Putamen (tissue), 1 donor: ENCODE results near the gene HAND1.
"Not testable (repeated sequence)": the region's sequence is repeated elsewhere in the genome, so short reads cannot be mapped to it uniquely, and the experiment has no call there.

ENCODE experiments used
- DNase-seq: peaks from one replicate; pipeline ENCODE4 v3.0.0-alpha.2; 2016; ENCODE audit warnings: low spot score

The HAND1 gene

GRCh38 chr5:154478224-154478565 is at the start of gene HAND1:
HAND1 (minus strand) TSS chr5:154478227; CDS start chr5:154478008, 219 bp downstream.
- no peak for DNase-seq

- no peak for DNase-seq
These were observed 48.5 kb upstream of the HAND1 start for GRCh38 chr5:154526231-154527226.

- DNase-seq: no peak
These were observed 46.8 kb upstream of the HAND1 start for GRCh38 chr5:154524859-154525258.

GRCh38 chr5:154524181-154524580 is 46.2 kb upstream of the HAND1 start:
- DNase-seq: no peak

GRCh38 chr5:154523709-154524108 is 45.7 kb upstream of the HAND1 start:
- DNase-seq: no peak

- no peak for DNase-seq
These were observed 45.1 kb upstream of the HAND1 start for GRCh38 chr5:154523104-154523503.

GRCh38 chr5:154522284-154522683 is 44.3 kb upstream of the HAND1 start:
- DNase-seq: no peak

GRCh38 chr5:154521756-154522155 is 43.7 kb upstream of the HAND1 start:
- no peak for DNase-seq

GRCh38 chr5:154520861-154521453 is 42.9 kb upstream of the HAND1 start:
- DNase-seq: peak; percentile 7

- DNase-seq: no peak
These were observed 41.3 kb upstream of the HAND1 start for GRCh38 chr5:154519359-154519758.

GRCh38 chr5:154518438-154518867 is 40.4 kb upstream of the HAND1 start:
- DNase-seq: no peak

GRCh38 chr5:154517810-154518437 is 39.9 kb upstream of the HAND1 start:
- no peak for DNase-seq

GRCh38 chr5:154517181-154517580 is 39.2 kb upstream of the HAND1 start:
- DNase-seq: no peak

- no peak for DNase-seq
These were observed 38.4 kb upstream of the HAND1 start for GRCh38 chr5:154516475-154516874.

GRCh38 chr5:154515488-154515887 is 37.5 kb upstream of the HAND1 start:
- not testable (repeated sequence) for DNase-seq

GRCh38 chr5:154514331-154514730 is 36.3 kb upstream of the HAND1 start:
- DNase-seq: no peak

- no peak for DNase-seq
These were observed 35.6 kb upstream of the HAND1 start for GRCh38 chr5:154513669-154514084.

GRCh38 chr5:154511984-154512383 is 34.0 kb upstream of the HAND1 start:
- no peak for DNase-seq

GRCh38 chr5:154509784-154510555 is 31.9 kb upstream of the HAND1 start:
- DNase-seq: no peak

- DNase-seq: no peak
These were observed 30.1 kb upstream of the HAND1 start for GRCh38 chr5:154508114-154508513.

GRCh38 chr5:154506716-154507080 is 28.7 kb upstream of the HAND1 start:
- DNase-seq: no peak
